Stomach (tissue), 9 donors: Measurements from ENCODE around the gene FAM193A. TPM values are rescaled to one million over a fixed set of nuclear protein-coding genes. Genes with fewer than 3 reads are reported as not detected.
A peak's percentile ranks its signal among the peaks of the same experiment; 100 is the strongest.

Source experiments
- DNase-seq, 2 donors: peaks; one replicate each; pipeline versions ENCODE4 v3.0.0 to v3.0.0-alpha.2; 2013 to 2019
- H3K27ac ChIP-seq, 5 donors: fragments of 200-600 bp in 4 of 5; sonication (generic) in 4 of 5; one replicate each; pipeline ENCODE4 v1.5.1; 2013 to 2019; ENCODE audit warnings: mild to moderate bottlenecking in 1 of 5, moderate library complexity in 1 of 5
- H3K27me3 ChIP-seq, 3 donors: fragments of 200-600 bp; sonication (generic); one replicate each; pipeline ENCODE4 v1.5.1; 2017 to 2019; ENCODE audit warnings: mixed run types in 1 of 3
- H3K36me3 ChIP-seq, 4 donors: fragments of 200-600 bp; sonication (generic); 1 replicate in 3 of 4; 2 replicates in 1 of 4; pipeline ENCODE4 v1.5.1; 2016 to 2019
- H3K4me1 ChIP-seq, 4 donors: fragments of 200-600 bp; sonication (generic); one replicate each; pipeline ENCODE4 v1.5.1; 2016 to 2019
- H3K4me3 ChIP-seq, 4 donors: fragments of 200-600 bp; sonication (generic) in 3 of 4; one replicate each; pipeline ENCODE4 v1.5.1; 2016 to 2019; ENCODE audit warnings: mild to moderate bottlenecking in 1 of 4
- H3K9me3 ChIP-seq, 4 donors: fragments of 200-600 bp; sonication (generic); one replicate each; pipeline ENCODE4 v1.5.1; 2016 to 2019
- EP300 ChIP-seq: sonication (generic); formaldehyde crosslinking; IDR thresholded peaks from one replicate; pipeline ENCODE4 v1.6.1; 2017; ENCODE audit warnings: antibody characterized with exemption
- POLR2A ChIP-seq, 4 donors: fragments of 450-650 bp; IDR thresholded peaks; one replicate each; pipeline ENCODE4 v1.6.1; 2016; ENCODE audit warnings: antibody characterized with exemption in 4 of 4, control low read depth in 2 of 4, mild to moderate bottlenecking in 1 of 4, moderate library complexity in 1 of 4
- POLR2AphosphoS5 ChIP-seq, 3 donors: sonication (generic); formaldehyde crosslinking; IDR thresholded peaks; one replicate each; pipeline ENCODE4 v1.6.1; 2016; ENCODE audit warnings: antibody characterized with exemption in 3 of 3
- WGBS, 5 donors: extraction: QIAGEN DNeasy Blood & Tissue Kit in 3 of 5; methylation state at CpG; one replicate each; pipeline versions ENCODE4 v1.1.5 to v1.1.7; 2013 to 2018; 5-methylcytosine and 5-hydroxymethylcytosine counted together
- intact Hi-C: fragments of 100-400 bp; cut with DNase I; formaldehyde crosslinking; loops from one replicate; pipeline ENCODE4 v1.15.1; 2023; ENCODE audit warnings: low total_unique reads
- polyA plus RNA-seq, 3 donors: library from polyadenylated mRNA; stranded (reverse); fragments of 200-250 nt; gene quantifications; one replicate each; pipeline ENCODE4 v1.2.3, GENCODE V29; 2013
- total RNA-seq, 5 donors: library from RNA; depleted of rRNA; stranded (reverse); fragments of >200 nt; gene quantifications; one replicate each; pipeline versions ENCODE4 v1.1.0 to v1.2.3, GENCODE V29; 2014 to 2016
- TF ChIP-seq, protein P1 (sequence below), 7 experiments: fragments of 450-650 bp in 4 of 7; fragments of 200-600 bp in 3 of 7; sonication (generic) in 3 of 7; IDR thresholded peaks; one replicate each; pipeline ENCODE4 v1.5.1; 2016 to 2019; ENCODE audit warnings: antibody characterized with exemption in 7 of 7, control low read depth in 2 of 7, mild to moderate bottlenecking in 1 of 7
- donor health status: healthy with polysubstance abuse.
- donor health status: Bipolar disorder and iron deficiency.
- donor health status: healthy.

Gene FAM193A
- total and polyA plus RNA-seq, 8 donors: 4.9 to 107 (median 26.0) TPM

- Histone ChIP-seq H3K4me3 (no peak overlapping the region), H3K4me1 (peaks cover 13 to 32% (median 21%) of the 10 kb centered on the region in 4 donors), H3K27me3 (no peaks in the 10 kb centered on the region), H3K27ac (peak overlapping the region in 4 of 5 donors; percentile 42 to 75 (median 68)), H3K36me3 (peaks cover 23 to 89% (median 83%) of the 10 kb centered on the region in 4 donors), H3K9me3 (no peaks in the 10 kb centered on the region)
- WGBS, 5 donors: 50 to 68% (median 58%) methylated on average over 8 of the region's 8 CpGs
- intact Hi-C loops: no loop called here
- DNase-seq: peak in 1 of 2 donors; percentile 58
- TF ChIP-seq POLR2AphosphoS5 (IDR thresholded peaks at IDR 0.05): peak in 1 of 3 donors; percentile 2
- TF ChIP-seq, protein P1, sequence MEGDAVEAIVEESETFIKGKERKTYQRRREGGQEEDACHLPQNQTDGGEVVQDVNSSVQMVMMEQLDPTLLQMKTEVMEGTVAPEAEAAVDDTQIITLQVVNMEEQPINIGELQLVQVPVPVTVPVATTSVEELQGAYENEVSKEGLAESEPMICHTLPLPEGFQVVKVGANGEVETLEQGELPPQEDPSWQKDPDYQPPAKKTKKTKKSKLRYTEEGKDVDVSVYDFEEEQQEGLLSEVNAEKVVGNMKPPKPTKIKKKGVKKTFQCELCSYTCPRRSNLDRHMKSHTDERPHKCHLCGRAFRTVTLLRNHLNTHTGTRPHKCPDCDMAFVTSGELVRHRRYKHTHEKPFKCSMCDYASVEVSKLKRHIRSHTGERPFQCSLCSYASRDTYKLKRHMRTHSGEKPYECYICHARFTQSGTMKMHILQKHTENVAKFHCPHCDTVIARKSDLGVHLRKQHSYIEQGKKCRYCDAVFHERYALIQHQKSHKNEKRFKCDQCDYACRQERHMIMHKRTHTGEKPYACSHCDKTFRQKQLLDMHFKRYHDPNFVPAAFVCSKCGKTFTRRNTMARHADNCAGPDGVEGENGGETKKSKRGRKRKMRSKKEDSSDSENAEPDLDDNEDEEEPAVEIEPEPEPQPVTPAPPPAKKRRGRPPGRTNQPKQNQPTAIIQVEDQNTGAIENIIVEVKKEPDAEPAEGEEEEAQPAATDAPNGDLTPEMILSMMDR (IDR thresholded peaks at IDR 0.05): no peak
Observed at GRCh38 chr4:2660596-2661211, 124.3 kb downstream of the FAM193A start.

DNA sequence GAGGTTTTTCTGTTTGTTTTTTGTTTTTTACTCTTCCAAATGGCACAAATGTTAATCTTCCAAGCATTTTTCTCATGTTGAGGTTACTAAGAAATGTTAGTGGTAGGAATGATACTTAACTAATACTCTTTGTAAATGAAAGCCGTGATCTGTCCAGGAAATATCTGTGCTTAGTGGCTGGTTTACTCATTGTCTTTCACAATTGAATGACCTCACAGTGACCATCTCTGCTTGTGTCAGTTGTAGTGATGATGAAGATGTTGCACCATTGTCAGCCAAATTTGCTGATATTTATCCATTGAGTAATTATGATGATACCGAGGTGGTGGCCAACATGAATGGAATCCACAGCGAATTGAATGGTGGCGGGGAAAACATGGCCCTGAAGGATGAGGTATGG is 126.2 kb downstream of the FAM193A start:
- peak overlapping the region in 4 of 5 donors; percentile 14 to 75 (median 66) for H3K27ac ChIP-seq
- WGBS, 5 donors: 84 to 95% (median 92%) methylated on average over 4 of the region's 4 CpGs
- intact Hi-C loops: no loop called here

DNA sequence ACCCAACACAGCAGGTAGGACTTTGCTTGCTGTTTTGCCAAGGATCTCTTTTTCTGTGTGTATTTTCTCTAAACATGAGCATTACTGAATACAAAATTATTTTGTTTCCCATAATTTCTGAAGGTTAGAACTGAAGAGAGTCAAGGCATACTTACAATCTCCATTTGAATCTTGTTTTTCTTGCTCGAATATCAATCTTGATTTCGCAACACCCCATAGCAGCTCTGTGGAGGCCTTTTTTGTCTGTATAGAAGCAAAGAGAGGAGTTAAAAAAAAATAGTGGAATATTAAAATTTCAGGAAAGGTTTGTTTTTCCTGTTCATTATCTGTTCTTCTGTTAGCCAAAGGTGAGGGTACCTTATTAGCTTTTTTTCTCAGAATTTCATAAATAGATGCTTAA is 126.8 kb downstream of the FAM193A start:
- no peaks in the 10 kb centered on the region for H3K27me3 ChIP-seq
- no peak overlapping the region for H3K4me3 ChIP-seq
- no peaks in the 10 kb centered on the region for H3K9me3 ChIP-seq
- intact Hi-C loops: no loop called here
- no peak for TF ChIP-seq EP300
- no peak for TF ChIP-seq POLR2A (IDR thresholded peaks at IDR 0.05)
- no peak for TF ChIP-seq POLR2AphosphoS5 (IDR thresholded peaks at IDR 0.05)
- TF ChIP-seq, protein P1 (IDR thresholded peaks at IDR 0.05): no peak
- peaks cover 16 to 67% (median 64%) of the 10 kb centered on the region in 4 donors for H3K36me3 ChIP-seq
- H3K4me1 ChIP-seq: peaks cover 25 to 57% (median 33%) of the 10 kb centered on the region in 4 donors
- WGBS, 5 donors: 83 to 87% (median 85%) methylated on average over 2 of the region's 2 CpGs
- peak overlapping the region in 4 of 5 donors; percentile 14 to 73 (median 43) for H3K27ac ChIP-seq
- no peak for DNase-seq

More for the DNA sequence above, 126.2 kb downstream of the FAM193A start:
- Histone ChIP-seq H3K4me1 (peaks cover 19 to 51% (median 28%) of the 10 kb centered on the region in 4 donors), H3K36me3 (peaks cover 22 to 74% (median 71%) of the 10 kb centered on the region in 4 donors), H3K4me3 (no peak overlapping the region), H3K9me3 (no peaks in the 10 kb centered on the region), H3K27me3 (no peaks in the 10 kb centered on the region)
- DNase-seq: no peak
- TF ChIP-seq EP300: no peak
- no peak for TF ChIP-seq POLR2A (IDR thresholded peaks at IDR 0.05)
- TF ChIP-seq, protein P1 (IDR thresholded peaks at IDR 0.05): no peak
- peak in 1 of 3 donors; percentile 75 for TF ChIP-seq POLR2AphosphoS5 (IDR thresholded peaks at IDR 0.05)

DNA sequence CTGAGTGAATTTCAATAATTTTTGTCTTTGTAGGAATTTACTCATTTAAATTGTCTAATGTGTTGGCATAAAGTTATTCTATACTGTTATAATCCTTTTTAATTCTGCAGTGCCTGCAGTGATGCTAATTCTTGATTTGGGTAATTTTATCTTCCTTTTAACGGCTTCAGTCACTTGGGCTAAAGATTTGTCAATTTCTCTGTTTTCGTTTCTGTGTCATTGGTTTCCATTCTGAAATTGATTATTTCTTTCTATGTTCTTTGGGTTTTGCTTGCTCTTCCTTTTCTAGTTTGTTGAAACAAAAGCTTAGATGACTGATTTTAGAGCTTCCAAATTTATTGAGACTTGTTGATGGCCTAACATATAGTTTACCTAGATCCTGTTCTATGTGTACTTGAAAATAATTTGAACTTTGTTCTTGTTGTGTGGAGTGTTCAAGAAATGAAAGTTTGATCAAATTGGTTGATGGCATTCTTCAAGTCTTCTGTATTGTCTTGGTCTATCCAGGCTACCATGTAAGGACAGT is 130.3 kb downstream of the FAM193A start:
- Histone ChIP-seq H3K4me3 (no peak overlapping the region), H3K9me3 (no peaks in the 10 kb centered on the region), H3K36me3 (peaks cover 10 to 62% (median 53%) of the 10 kb centered on the region in 4 donors), H3K27me3 (no peaks in the 10 kb centered on the region), H3K27ac (peak overlapping the region in 2 of 5 donors; percentile 35 to 51), H3K4me1 (peaks cover 16 to 54% (median 33%) of the 10 kb centered on the region in 4 donors)
- DNase-seq: no peak
- 73 to 88% (median 82%) methylated on average over 2 of the region's 2 CpGs for WGBS, 5 donors
- intact Hi-C loops: no loop called here
- TF ChIP-seq POLR2AphosphoS5 (IDR thresholded peaks at IDR 0.05): no peak
- TF ChIP-seq EP300: no peak

DNA sequence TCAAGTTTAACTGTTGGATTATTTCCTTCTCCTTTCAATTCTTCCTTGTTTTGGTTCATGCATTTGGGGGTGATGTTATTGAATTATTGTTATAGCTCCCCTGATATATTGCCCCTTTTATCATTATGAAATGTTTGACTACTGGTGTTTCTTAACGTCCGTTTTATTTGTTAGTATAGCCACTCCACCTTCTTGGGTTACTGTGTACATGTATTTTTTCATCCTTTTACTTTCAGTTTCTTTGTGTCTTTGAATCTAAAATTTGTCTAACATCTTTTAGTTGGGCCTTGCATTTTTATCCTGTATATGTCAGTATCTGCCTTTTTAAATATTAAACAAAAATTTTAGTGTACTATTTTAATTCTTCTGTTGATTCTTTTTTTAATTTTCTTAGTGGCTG is 131.0 kb downstream of the FAM193A start:
- TF ChIP-seq POLR2AphosphoS5 (IDR thresholded peaks at IDR 0.05) (no peak), POLR2A (IDR thresholded peaks at IDR 0.05) (no peak)
- DNase-seq: no peak
- Histone ChIP-seq H3K4me3 (no peak overlapping the region), H3K36me3 (peaks cover 16 to 68% (median 58%) of the 10 kb centered on the region in 4 donors), H3K27ac (peak overlapping the region in 2 of 5 donors; percentile 17 to 35), H3K9me3 (no peaks in the 10 kb centered on the region), H3K4me1 (peaks cover 22 to 55% (median 35%) of the 10 kb centered on the region in 4 donors), H3K27me3 (no peaks in the 10 kb centered on the region)
- intact Hi-C loops: no loop called here
- WGBS, 5 donors: 8 to 23% (median 11%) methylated on average over 2 of the region's 2 CpGs
